Astrocyte of the spinal cord (primary cell): ENCODE results near the gene WRAP73.
A peak's percentile ranks its signal among the peaks of the same experiment; 100 is the strongest.

Source experiments
- DNase-seq: peaks from one replicate; pipeline ENCODE4 v3.0.0; 2011; ENCODE audit warnings: low read depth, low spot score
- H3K4me3 ChIP-seq: 2 replicates; pipeline ENCODE4 v1.5.1; 2011; ENCODE audit warnings: low read depth, mild to moderate bottlenecking, low read length, moderate library complexity
- CTCF ChIP-seq: IDR thresholded peaks from 2 replicates; pipeline ENCODE4 v1.5.1; 2012; ENCODE audit warnings: low read depth, mild to moderate bottlenecking, low read length, inconsistent platforms
- in situ Hi-C: cut with HindIII; loops from 2 replicates; pipeline ENCODE4 v1.10.0; 2017; ENCODE audit warnings: low sequenced_read_pairs

Gene WRAP73

GRCh38 chr1:3612123-3612522 is 37.8 kb downstream of the WRAP73 start:
- no peak overlapping the region for H3K4me3 ChIP-seq
- in situ Hi-C loops, result no loop called here
- no peak for DNase-seq
- TF ChIP-seq CTCF, result no peak

GRCh38 chr1:3611170-3612019 is 38.5 kb downstream of the WRAP73 start, which contains the start of gene MEGF6:
TSS of gene MEGF6 (minus strand) at chr1:3611508. CDS start at chr1:3611268, 240 bp downstream.
- in situ Hi-C loops, result no loop called here
- peak within 1 kb of the TSS; percentile 13 for H3K4me3 ChIP-seq
- peak; percentile 19 for DNase-seq
- TF ChIP-seq CTCF, result no peak

GRCh38 chr1:3610527-3611169 is 39.3 kb downstream of the WRAP73 start:
- DNase-seq, result no peak
- no peak overlapping the region for H3K4me3 ChIP-seq
- in situ Hi-C loops, result no loop called here
- no peak for TF ChIP-seq CTCF

GRCh38 chr1:3609769-3610526 is 40.0 kb downstream of the WRAP73 start:
- H3K4me3 ChIP-seq, result no peak overlapping the region
- in situ Hi-C loops, result no loop called here
- TF ChIP-seq CTCF, result no peak
- no peak for DNase-seq

GRCh38 chr1:3609016-3609768 is 40.7 kb downstream of the WRAP73 start:
- H3K4me3 ChIP-seq, result no peak overlapping the region
- in situ Hi-C loops, result no loop called here
- TF ChIP-seq CTCF, result no peak
- DNase-seq, result no peak

- no peak for TF ChIP-seq CTCF
- in situ Hi-C loops, result no loop called here
- H3K4me3 ChIP-seq, result no peak overlapping the region
These were observed 41.7 kb downstream of the WRAP73 start for GRCh38 chr1:3608154-3608553.

More at GRCh38 chr1:3608154-3608553, 41.7 kb downstream of the WRAP73 start:
- DNase-seq, result no peak
